Choroid plexus epithelial cell (primary cell): ENCODE data around the gene RGS6.

Experiments used
- DNase-seq: peaks from one replicate; pipeline ENCODE4 v3.0.0-alpha.2; 2010; ENCODE audit warnings: low read depth
- H3K4me3 ChIP-seq: 2 replicates; pipeline ENCODE4 v1.5.1; 2011; ENCODE audit warnings: low read depth, mild to moderate bottlenecking, control low read depth, low read length, moderate library complexity
- CTCF ChIP-seq: conservative IDR thresholded peaks from 2 replicates; pipeline ENCODE4 v1.5.1; 2011; ENCODE audit warnings: low read depth, mild to moderate bottlenecking, control low read depth, inconsistent platforms, low read length, moderate library complexity

Gene RGS6

GRCh38 chr14:72577521-72577920 is 645.3 kb downstream of the RGS6 start:
- DNase-seq: no peak
- no peak for TF ChIP-seq CTCF
- H3K4me3 ChIP-seq: no peak overlapping the region

GRCh38 chr14:72578514-72578913 is 646.3 kb downstream of the RGS6 start:
- no peak overlapping the region for H3K4me3 ChIP-seq
- no peak for TF ChIP-seq CTCF
- DNase-seq: no peak

GRCh38 chr14:72582582-72582981 is 650.4 kb downstream of the RGS6 start:
- TF ChIP-seq CTCF: no peak
- DNase-seq: no peak
- no peak overlapping the region for H3K4me3 ChIP-seq

- peak; percentile 36 for DNase-seq
- no peak overlapping the region for H3K4me3 ChIP-seq
- TF ChIP-seq CTCF: no peak
Measured at GRCh38 chr14:72583316-72584272, 651.4 kb downstream of the RGS6 start.

- H3K4me3 ChIP-seq: no peak overlapping the region
- no peak for DNase-seq
- no peak for TF ChIP-seq CTCF
Measured at GRCh38 chr14:72588521-72588920, 656.3 kb downstream of the RGS6 start.

GRCh38 chr14:72589652-72590051 is 657.4 kb downstream of the RGS6 start:
- TF ChIP-seq CTCF: no peak
- H3K4me3 ChIP-seq: no peak overlapping the region
- no peak for DNase-seq

- TF ChIP-seq CTCF: no peak
- DNase-seq: no peak
- H3K4me3 ChIP-seq: no peak overlapping the region
Measured at GRCh38 chr14:72590577-72590976, 658.3 kb downstream of the RGS6 start.
